ENCODE measurements around the gene EPHB3. TPM values are rescaled to one million over a fixed set of nuclear protein-coding genes. Genes with fewer than 3 reads are reported as not detected.

EPHB3 gene
- total RNA-seq, 4 donors from 2014 or later, result 4.1 to 17.7 (median 6.7) TPM

GRCh38 chr3:184604615-184605290, 43.2 kb downstream of the EPHB3 start:
- WGBS, 2 donors (ENCODE audit: low coverage in 1 of 2), result 54 to 57% methylated on average over 12 to 20 of the region's 20 CpGs
- in situ Hi-C loops (cut with MboI; ENCODE audit: low pct_ligation_motif_present in 1 of 4, low pct_unique_long_range_greater_than_20kb in 1 of 4, low sequenced_read_pairs in 3 of 4), result no loop called here
- DNase-seq, result no peak

GRCh38 chr3:184608209-184608608, 46.6 kb downstream of the EPHB3 start:
- intact Hi-C loops (cut with DNase I; ENCODE audit: low total_unique reads), result no loop called here
- no peak for TF ChIP-seq POLR2AphosphoS5 (IDR thresholded peaks at IDR 0.05)
- no peak for TF ChIP-seq EP300 (IDR thresholded peaks at IDR 0.05; ENCODE audit: low read depth)
- TF ChIP-seq CTCF (IDR thresholded peaks at IDR 0.05), result no peak
- H3K36me3 ChIP-seq, result no peaks in the 10 kb centered on the region
- in situ Hi-C loops (cut with MboI; ENCODE audit: low pct_ligation_motif_present in 1 of 4, low pct_unique_long_range_greater_than_20kb in 1 of 4, low sequenced_read_pairs in 3 of 4), result no loop called here
- H3K27me3 ChIP-seq, result peaks cover 18% of the 10 kb centered on the region
- DNase-seq, result no peak
- H3K4me3 ChIP-seq, result no peak overlapping the region
- H3K27ac ChIP-seq, result no peak overlapping the region
- H3K9me3 ChIP-seq, result no peaks in the 10 kb centered on the region
- H3K4me1 ChIP-seq, result peaks cover 7 to 17% (median 11%) of the 10 kb centered on the region in 4 donors

More at GRCh38 chr3:184604615-184605290, 43.2 kb downstream of the EPHB3 start:
- H3K36me3 ChIP-seq, result no peaks in the 10 kb centered on the region
- peaks cover 37% of the 10 kb centered on the region for H3K27me3 ChIP-seq
- intact Hi-C loops (cut with DNase I; ENCODE audit: low total_unique reads), result no loop called here
- no peaks in the 10 kb centered on the region for H3K9me3 ChIP-seq
- peak in 2 of 3 donors; percentile 20 to 41 for TF ChIP-seq POLR2AphosphoS5 (IDR thresholded peaks at IDR 0.05)
- TF ChIP-seq POLR2A (IDR thresholded peaks at IDR 0.05), result peak; percentile 49
- no peak for TF ChIP-seq CTCF (IDR thresholded peaks at IDR 0.05)
- no peak for TF ChIP-seq EP300 (IDR thresholded peaks at IDR 0.05; ENCODE audit: low read depth)
- H3K4me3 ChIP-seq, result peak overlapping the region in 3 of 4 donors; percentile 25 to 53 (median 35)
- peaks cover 14 to 40% (median 28%) of the 10 kb centered on the region in 4 donors for H3K4me1 ChIP-seq
- H3K27ac ChIP-seq, result peak overlapping the region in 3 of 4 donors; percentile 56 to 63 (median 63)

GRCh38 chr3:184609476-184610244, 48.1 kb downstream of the EPHB3 start:
- in situ Hi-C loops (cut with MboI; ENCODE audit: low pct_ligation_motif_present in 1 of 4, low pct_unique_long_range_greater_than_20kb in 1 of 4, low sequenced_read_pairs in 3 of 4) (no loop called here), intact Hi-C loops (cut with DNase I; ENCODE audit: low total_unique reads) (no loop called here)
- no peak for TF ChIP-seq POLR2A (IDR thresholded peaks at IDR 0.05)
- no peak for TF ChIP-seq POLR2AphosphoS5 (IDR thresholded peaks at IDR 0.05)
- TF ChIP-seq CTCF (IDR thresholded peaks at IDR 0.05), result no peak
- TF ChIP-seq EP300 (IDR thresholded peaks at IDR 0.05; ENCODE audit: low read depth), result no peak
- 81% methylated on average over 7 to 9 of the region's 9 CpGs for WGBS, 2 donors (ENCODE audit: low coverage in 1 of 2)
- no peaks in the 10 kb centered on the region for H3K36me3 ChIP-seq
- no peak overlapping the region for H3K27ac ChIP-seq
- H3K9me3 ChIP-seq, result no peaks in the 10 kb centered on the region
- H3K27me3 ChIP-seq, result peaks cover 4% of the 10 kb centered on the region
- peaks cover 0 to 4% (median under 1%) of the 10 kb centered on the region in 4 donors for H3K4me1 ChIP-seq
- no peak overlapping the region for H3K4me3 ChIP-seq
- no peak for DNase-seq

- Histone ChIP-seq H3K27ac (no peak overlapping the region), H3K4me1 (no peaks in the 10 kb centered on the region), H3K9me3 (no peaks in the 10 kb centered on the region), H3K27me3 (no peaks in the 10 kb centered on the region), H3K36me3 (no peaks in the 10 kb centered on the region), H3K4me3 (no peak overlapping the region)
- intact Hi-C loops (cut with DNase I; ENCODE audit: low total_unique reads), result no loop called here
- WGBS, 2 donors (ENCODE audit: low coverage in 1 of 2), result 74% methylated on average over 6 of the region's 6 CpGs; no CpG with 5 or more reads in 1 of the 2 donors
- no peak for TF ChIP-seq CTCF (IDR thresholded peaks at IDR 0.05)
- TF ChIP-seq EP300 (IDR thresholded peaks at IDR 0.05; ENCODE audit: low read depth), result no peak
- DNase-seq, result no peak
- in situ Hi-C loops (cut with MboI; ENCODE audit: low pct_ligation_motif_present in 1 of 4, low pct_unique_long_range_greater_than_20kb in 1 of 4, low sequenced_read_pairs in 3 of 4), result no loop called here
Observed at GRCh38 chr3:184610245-184610871, 48.8 kb downstream of the EPHB3 start.
